OCI-LY1 (cell line): ENCODE data around the gene PACSIN2.

Source experiments
- CTCF ChIP-seq: fragments of 200-600 bp; sonication (generic), shearing (Covaris generic); IDR thresholded peaks from 2 replicates; pipeline ENCODE4 v1.5.1; 2017; ENCODE audit warnings: mild to moderate bottlenecking, antibody characterized with exemption, low read length, moderate library complexity, mixed read lengths
- EZH2 ChIP-seq: fragments of 200-600 bp; sonication (generic), shearing (Covaris generic); IDR thresholded peaks from 2 replicates; pipeline ENCODE4 v1.8.0; 2017; ENCODE audit warnings: borderline replicate concordance, mixed run types, mild to moderate bottlenecking, antibody characterized with exemption, low read length, moderate library complexity, mixed read lengths

- TF ChIP-seq CTCF (no peak), EZH2 (no peak)
Measured at GRCh38 chr22:42986115-42986514, 28.8 kb downstream of the PACSIN2 start.
